Kidney glomerular epithelial cell (primary cell): ENCODE results near the gene YIF1B.

ENCODE experiments used
- DNase-seq: peaks from one replicate; lab custom pipeline; 2025; lab: John Stamatoyannopoulos, UW

Gene YIF1B

DNA sequence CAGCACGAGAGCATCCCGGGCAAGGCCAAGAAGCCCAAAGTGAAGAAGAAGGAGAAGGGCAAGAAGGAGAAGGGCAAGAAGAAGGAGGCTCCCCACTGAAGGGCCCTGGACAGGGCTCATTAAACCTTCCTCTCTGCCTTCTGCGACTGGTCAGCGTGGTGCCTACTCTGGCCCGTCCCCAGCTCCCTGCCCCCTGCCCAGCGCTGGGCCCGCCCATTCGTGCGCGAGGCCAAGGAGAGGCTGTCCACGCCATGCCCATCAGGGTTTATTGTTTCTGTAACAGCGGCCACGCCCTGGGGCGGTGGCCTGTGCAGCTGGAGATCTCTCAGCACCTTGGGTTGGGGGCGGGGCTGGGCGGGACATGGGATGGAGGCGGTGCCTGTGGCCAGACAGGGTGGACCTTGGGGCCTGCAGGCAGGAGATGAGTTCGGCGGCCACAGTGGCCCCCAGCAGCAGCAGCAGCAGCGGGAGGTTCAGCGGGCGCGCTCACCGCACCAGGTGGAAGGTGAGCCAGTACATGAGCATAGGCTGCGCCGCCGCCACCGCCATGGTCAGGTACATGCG, 10.8 kb downstream of the YIF1B start:
- peak; percentile 65 for DNase-seq

DNA sequence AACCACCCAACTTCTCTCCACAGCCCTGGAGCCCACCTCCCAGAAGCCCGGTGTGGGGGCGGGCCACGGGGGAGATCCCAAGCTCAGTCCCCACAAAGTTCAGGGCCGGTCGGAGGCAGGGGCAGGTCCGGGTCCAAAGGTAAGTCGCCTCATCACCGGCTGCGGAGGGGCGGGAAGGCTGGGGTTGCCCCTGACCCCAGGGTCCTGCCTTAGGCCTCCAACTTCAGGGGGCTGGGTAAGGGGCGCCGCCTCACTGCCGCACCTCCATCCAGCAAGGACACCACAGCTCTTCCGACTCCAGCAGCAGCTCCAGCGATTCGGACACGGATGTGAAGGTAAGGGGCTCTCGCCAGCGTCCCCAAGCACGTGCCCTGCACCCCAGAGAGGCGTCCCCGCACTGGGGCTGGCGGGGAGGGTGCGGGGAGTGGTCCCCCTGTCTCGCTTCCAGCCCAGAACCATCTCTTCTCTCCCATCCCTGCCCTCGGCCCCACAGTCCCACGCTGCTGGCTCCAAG, 11.3 kb downstream of the YIF1B start:
- DNase-seq: no peak

DNA sequence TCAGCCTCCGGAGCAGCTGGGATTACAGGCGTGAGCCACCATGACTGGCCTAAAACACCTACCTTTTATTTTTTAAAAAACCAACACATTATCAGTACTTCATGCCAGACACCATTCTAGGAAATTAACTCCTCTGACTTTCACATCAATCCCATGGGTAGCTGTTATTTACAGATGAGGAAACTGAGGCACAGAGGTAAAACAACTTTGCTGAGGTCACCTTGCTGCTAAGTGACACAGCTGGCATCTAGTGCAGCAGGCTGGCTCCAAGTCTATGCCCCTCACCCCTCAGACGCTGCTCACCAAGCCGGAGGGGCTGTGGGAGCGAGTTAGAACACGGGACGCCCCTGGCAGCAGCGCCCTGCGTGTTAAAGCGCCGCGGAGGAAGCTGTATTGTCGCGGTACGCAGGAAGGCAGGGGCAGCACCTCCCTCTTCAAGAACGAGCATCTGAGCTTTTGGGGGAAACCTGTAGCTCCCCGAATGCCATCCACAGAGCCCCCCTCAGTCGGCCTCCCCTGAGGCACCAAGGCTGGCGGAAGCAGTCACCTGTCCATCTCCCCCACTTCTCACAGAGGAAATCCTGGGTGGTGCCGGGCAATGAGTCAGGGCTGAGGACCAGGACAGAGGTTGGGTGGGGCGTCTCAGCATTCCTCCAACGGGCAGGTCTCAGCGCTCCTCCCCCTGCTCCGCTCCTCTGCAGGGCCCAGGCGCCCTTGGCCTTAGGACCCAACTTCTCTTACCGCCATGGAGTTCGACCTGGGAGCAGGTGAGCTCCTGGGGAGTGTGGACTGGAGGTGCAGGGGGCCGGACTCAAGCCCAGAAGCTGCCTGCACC, 12.0 kb downstream of the YIF1B start, which contains the start of gene C19orf33:
C19orf33 (plus strand) TSS at position 735 of the 835 bp plus-strand sequence; CDS start at position 746, 11 bp downstream.
- peak; percentile 75 for DNase-seq

DNA sequence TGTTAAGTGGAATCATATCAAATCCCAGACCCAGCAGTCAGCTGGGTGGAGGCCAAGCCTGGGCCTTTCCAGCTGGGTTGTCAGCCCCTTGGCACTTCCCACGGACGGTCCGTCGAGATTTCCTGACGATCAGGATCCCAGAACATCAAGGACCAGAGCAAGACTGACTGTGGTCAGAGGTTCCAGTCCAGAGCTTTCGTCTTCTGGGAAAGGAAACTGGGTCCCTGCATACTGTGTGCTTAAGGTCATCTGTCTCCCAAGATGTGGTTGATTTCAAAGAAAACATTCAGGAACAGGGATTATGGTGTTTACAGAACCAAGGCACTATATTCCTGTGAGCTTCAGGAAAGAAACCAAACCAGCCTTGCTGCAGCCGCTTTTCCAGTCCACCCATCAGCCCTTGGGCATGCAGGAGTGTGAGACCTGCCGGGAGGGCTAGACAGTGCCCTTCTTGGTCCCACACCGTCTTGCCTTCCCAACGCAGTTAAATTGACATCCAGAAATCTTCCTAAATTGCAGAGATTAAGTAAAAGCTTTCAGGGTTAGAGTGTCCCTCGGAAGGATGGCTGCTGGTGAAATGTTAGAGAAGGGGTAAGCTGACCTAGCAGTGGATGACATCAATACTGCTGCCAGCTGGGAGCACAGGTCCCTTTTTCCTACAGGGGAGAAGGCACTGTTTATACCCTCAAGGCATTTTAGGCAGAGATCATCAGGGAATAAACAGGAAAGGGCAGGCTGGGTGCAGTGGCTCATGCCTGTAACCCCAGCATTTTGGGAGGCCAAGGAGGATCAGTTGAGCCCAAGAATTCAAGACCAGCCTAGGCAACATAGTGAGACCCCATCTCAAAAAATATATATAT, 16.7 kb downstream of the YIF1B start:
- peak; percentile 58 for DNase-seq

DNA sequence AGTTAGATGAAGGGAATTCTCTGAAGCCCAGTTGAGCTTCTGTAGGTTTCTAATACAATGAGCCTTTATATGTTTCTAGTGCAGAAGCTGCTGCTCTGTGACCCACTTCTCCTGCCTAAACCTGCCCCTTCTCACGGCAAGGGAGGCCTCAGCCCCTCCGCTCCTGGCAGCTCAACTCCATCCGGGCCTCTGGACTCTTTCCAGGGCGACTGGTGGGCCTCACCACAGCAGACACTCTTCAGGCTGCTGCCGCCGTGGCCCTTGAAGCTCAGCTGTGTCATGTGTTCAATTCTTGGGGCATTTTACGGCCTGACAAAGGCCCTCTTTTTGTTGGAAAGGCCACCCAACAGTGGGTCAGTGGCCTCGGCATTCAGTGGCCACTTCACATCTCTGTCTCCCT, 21.7 kb downstream of the YIF1B start:
- no peak for DNase-seq

DNA sequence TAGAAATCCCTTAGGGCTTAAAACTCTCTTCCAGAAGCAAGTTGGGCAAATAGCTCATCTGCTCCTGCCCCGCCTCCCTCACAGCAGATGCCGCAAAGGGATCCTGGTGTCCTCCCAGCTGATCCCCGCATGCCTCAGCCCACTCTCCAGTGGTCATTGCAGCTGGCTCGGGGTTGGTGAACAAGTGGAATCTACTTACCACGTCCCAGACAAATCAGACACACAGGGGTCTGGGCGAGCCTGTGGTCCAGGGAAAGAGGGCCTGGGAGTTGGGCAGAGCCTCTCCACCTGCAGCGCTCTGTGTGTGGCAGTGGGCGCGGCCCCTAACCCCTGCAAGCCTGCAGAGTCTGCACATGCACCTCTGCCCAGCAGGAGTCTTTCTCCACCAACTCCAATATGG, 22.5 kb downstream of the YIF1B start:
- DNase-seq: no peak

DNA sequence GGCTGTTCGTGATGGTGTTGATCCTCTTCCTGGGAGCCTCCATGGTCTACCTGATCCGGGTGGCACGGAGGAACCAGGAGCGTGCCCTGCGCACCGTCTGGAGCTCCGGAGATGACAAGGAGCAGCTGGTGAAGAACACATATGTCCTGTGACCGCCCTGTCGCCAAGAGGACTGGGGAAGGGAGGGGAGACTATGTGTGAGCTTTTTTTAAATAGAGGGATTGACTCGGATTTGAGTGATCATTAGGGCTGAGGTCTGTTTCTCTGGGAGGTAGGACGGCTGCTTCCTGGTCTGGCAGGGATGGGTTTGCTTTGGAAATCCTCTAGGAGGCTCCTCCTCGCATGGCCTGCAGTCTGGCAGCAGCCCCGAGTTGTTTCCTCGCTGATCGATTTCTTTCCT, 23.9 kb downstream of the YIF1B start:
- no peak for DNase-seq

DNA sequence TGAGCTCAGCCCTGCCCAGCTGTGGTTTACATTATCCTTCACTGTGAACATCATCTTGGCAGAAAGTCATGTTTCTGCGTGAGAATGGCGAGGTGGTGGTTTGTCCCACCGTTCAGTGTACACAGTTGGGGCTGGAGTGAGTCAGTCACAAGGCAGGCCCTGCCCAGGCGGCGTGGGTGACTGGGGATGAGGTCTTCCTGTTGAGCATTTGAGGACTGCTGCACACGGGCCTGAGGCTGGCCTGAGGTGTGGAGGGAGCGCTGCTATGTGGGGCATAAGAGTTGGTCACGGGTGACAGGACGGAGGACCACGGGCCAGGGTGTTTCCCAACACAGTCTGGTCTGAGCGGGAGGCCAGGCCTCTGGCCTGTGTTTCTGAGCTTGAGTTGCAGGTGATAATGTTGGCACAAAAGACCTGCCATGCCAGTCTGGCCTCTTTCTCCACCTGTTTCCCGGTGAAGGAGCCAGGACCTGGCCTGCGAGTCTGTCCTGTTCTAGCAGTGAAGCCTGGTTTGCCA, 25.1 kb downstream of the YIF1B start:
- DNase-seq: peak; percentile 81

DNA sequence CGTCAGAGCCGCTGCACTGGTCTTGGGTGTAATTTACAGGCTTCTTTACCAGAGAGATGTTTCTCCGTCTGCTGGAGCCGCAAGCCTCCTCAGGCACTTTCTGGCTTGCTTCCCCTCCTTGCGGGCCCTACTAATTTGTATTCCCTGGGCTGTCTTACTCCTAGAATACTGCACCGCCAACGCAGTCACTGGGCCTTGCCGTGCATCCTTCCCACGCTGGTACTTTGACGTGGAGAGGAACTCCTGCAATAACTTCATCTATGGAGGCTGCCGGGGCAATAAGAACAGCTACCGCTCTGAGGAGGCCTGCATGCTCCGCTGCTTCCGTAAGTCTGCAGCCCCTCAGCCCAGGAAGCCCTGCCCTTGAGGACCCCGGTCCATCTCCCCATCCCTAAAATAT, 25.8 kb downstream of the YIF1B start:
- no peak for DNase-seq

DNA sequence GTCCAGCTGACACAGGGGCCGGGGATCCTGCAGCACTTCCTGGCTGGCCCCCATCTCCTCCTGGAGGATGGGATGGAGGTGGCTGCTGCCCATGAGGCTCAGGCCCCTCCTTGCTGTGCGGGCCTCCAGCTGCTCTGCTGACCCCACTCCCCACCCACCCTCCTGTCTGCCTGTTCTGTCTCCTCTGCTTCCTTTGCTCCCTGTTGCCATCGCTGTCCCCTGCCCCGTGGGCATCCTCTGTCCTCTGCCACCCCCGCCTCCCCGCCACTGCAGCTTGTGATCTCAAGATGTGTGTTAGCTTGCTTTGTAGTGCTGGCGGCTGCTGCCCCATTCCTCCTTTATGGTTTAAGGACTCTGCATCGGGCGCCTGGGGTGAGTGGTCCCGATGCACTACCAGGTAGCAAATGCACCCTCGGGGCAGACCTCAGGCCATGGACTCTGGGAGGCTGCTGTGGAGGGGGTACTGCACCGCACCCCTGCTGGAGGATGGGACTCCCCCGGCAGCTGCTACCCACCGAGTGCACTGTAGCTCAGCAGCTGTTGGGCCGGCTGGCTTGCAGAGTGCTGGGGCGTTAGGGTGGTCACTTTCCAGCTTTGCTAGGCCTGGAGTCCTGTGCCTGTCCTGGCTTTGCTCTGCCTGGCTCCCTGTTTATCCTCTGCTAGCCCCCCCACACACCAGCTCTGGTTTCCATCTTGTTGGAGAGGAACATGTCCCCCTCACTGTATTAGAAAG, 27.5 kb downstream of the YIF1B start:
- no peak for DNase-seq

DNA sequence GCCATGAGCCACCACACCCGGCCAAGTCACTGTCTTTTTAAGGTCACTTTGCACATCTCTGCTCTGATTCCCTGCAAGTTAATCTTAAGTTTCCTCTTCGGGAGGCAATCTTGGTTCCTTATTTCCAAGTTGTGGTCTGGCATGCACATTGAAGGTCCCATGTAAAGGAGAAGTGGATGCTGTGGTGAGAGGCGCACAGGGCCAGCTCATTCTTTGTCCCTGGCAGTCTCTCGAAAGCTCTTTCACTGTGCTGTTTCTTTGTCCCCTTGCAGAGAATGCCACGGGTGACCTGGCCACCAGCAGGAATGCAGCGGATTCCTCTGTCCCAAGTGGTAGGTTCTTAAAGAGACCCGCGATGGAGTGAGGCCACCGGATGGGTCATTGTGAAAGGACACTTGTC, 28.1 kb downstream of the YIF1B start:
- DNase-seq: no peak

DNA sequence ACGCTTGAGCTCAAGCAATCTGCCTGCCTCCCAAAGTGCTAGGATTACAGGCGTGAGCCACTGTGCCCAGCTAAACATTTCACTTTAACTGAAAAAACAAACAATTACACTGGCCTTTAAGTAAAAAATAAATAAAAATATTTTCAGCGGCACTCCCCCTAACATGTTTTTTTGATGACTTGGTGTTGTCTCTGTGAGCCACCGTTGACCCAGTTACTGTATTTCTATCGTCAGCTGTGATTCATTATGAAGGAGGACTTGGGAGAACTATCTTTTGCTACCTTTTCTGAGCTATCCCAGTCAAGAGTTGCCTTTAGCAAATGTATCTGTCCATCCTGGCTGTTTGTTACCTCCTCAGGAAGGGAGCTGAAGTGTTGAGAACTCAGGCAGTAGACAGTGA, 30.2 kb downstream of the YIF1B start:
- DNase-seq: no peak

DNA sequence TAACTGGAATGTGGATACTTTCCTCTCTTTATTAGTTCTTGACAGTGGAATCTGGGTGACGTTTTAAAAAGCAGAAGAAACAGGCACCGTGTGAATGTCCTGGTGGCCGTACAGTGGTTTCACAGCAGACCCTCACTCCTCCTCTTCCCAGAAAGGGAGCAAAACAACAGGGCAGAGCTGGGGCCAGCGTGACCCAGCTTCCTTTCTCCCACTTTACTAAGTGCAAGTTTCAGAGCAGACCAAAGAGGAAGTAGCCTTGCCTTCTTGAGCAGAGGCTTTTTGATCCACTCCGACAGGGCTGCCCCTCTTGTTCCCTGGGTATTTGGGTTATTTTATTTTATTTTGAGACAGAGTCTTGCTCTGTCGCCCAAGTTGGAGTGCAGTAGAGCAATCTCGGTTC, 31.3 kb downstream of the YIF1B start:
- no peak for DNase-seq

DNA sequence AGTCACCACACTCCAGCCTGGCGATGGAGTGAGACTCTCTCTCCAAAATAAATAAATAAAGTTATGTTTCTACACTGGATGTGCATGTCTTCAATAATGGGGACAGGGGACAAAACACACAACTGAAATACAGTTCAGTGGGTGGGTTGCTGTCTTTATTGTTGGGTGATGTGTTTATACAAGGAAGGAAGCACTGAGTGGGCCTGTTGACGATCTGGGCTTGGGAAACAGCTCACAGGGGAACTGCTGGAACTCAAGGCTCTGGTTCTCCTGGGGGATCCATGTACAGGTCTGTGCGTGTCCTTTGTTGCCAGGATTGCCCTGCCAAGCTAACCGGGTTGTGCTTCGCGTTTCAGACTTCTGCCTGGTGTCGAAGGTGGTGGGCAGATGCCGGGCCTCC, 32.5 kb downstream of the YIF1B start:
- DNase-seq: no peak

DNA sequence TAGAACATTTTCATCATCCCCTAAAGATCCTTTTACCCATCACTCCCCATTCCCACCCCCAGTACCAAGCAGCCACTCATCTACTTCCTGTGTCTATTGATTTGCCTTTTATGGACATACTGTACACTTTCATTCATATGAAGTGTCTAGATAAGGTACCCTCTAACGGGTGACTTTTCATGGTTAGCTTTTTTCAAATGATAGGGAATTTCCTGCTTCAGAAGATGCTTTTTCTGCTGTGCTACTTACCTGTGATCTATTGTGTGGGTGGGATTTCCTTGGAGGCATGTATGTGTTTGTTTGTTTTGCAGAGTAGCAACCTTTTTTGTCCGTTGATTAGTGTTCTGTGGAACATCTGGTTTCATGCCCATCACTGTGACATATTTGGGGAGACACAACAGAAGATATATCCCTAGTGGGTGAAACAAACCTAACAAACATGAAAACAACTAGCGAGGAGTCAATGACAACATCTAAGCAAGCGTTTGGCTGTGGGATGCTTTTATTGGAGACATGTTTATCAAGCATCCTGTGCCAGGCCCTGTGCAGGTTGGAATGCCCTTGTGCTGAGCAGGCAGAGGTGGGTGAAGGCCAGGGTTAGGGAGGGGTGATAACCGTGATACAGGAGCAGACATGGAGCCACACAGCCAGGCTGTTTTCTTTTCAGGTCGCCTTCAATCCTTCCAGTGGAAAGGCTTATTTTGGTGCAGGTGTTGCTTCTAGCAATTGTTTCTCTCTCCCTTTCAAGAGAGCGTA, 33.8 kb downstream of the YIF1B start:
- DNase-seq: no peak

DNA sequence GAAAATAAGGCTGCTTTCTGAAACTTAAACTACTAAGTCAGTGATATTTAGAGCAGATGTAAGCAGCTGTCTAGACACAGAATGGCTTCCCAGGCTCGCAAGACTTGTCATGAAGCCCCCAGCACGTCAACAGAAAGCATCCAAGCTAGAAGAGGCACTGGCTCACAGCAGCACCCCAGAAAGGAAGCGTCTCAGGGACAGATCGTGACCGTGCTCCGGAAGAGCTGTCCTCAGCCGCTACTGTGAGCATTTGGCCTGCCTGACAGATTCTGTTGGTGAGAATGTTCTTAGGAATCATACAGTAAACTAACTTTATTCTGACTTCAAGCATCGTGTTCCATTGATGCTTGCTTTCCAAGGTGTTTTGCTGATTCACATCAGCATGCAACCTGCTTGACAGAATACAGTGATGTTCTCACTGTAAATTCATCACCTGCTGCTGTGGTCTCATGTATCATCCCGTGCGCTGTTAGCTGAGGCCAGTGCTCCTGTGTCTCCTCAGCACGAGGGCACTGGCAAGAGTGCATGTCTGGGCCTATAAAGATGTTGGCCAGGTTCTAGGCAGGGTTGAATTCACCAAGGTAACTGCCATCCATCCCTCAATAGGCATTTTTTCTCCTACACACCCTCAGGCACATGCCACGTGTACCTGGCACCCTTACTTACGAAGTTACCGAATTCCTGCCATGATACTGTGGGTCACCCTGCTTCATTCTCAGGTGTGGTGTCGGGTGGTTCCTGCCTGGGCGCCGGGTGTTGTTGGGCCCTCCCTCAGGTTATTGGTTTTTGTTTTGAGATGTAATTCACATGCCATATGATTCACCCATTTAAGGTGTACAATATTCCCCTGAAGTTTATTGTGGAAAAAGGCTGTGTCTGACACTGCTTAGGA, 35.5 kb downstream of the YIF1B start:
- DNase-seq: no peak

DNA sequence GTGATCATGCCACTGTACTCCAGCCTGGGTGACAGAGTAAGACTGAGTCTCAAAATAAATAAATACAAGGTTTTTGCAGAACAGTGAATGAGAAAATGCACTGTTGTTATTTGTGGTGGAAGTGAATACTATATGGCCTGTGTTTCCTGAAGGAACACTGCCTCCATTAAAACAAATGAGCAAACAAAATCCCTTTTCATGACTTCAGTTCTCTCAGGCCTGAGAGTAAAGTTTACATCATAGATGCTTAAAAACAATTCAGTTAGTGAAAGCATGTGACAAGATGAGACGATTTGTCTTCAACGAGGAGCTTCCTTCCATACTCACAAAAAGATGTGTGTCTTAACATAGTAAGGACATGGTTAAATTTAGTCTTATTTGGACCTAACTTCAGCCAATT, 37.0 kb downstream of the YIF1B start:
- DNase-seq: no peak

DNA sequence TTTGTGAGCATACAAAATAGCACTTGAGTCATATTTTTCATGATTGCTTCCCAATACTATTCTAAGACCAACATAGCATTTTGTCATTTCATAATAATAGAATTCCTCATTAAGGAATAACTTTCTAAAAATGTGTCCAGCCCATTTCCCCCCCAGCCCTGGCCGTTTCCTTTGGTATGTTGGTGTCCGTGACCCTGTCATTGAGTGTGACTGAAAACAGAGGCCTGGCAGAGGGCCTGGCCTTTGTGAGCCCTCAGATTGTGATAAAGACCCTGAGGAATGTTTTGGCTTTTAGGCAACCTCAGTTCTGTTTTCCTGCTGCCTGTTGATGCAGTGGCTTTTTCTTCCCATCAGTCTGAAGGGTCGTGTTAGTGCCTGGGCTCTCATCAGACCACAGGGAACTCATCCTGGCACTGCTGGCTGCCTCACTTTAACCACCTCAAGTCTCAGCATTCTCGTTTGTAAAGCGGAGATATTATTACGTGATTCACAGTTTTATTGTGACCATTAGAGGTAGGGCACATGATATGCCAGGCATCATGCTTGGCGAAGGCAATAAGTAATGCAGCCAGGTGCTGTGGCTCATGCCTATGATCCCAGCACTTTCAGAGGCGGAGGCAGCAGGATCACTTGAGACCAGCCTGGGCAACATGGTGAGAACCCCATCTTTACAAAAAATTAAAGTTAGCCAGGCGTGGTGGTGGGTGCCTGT, 37.6 kb downstream of the YIF1B start:
- peak; percentile 22 for DNase-seq

DNA sequence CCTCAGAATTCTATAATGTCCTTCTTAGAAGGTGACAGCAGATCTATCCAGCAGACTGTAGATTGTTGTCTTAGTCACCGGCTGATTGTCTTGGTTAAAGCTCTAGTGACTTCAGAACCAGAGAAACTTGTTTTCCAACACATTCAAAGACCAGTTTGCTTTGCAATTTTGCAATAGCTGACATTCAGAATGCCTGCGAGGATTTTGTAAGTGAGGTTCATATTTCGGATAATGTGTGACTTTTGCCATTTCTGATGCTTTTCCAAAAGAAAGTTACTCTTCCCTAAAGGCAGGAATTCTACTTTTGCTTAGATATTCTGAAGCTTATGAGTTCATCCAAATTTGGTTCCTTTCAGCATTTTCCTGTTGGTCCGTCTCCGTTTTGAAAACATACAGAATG, 38.2 kb downstream of the YIF1B start:
- no peak for DNase-seq
